HUES6 (cell line): ENCODE measurements around the gene ARAF.
A peak's percentile ranks its signal among the peaks of the same experiment; 100 is the strongest.

Source experiments
- H3K27ac ChIP-seq: 2 replicates; pipeline ENCODE4 v1.7.0; 2013; ENCODE audit warnings: low read depth, mild to moderate bottlenecking, low read length, inconsistent platforms
- H3K27me3 ChIP-seq: 2 replicates; pipeline ENCODE4 v1.6.1; 2013; ENCODE audit warnings: low read length; ENCODE audit not compliant: control insufficient read depth, insufficient read depth
- H3K36me3 ChIP-seq: 2 replicates; pipeline ENCODE4 v1.6.1; 2013; ENCODE audit warnings: low read length; ENCODE audit not compliant: control insufficient read depth, insufficient read depth
- H3K4me1 ChIP-seq: 2 replicates; pipeline ENCODE4 v1.6.1; 2013; ENCODE audit warnings: low read length; ENCODE audit not compliant: control insufficient read depth, insufficient read depth
- H3K4me3 ChIP-seq: 2 replicates; pipeline ENCODE4 v1.5.1; 2013; ENCODE audit warnings: low read depth, low read length
- H3K9ac ChIP-seq: one replicate; pipeline ENCODE4 v1.6.1; 2013; ENCODE audit warnings: mild to moderate bottlenecking, low read length
- H3K9me3 ChIP-seq: 2 replicates; pipeline ENCODE4 v1.6.1; 2013; ENCODE audit warnings: low read depth, low read length; ENCODE audit not compliant: control insufficient read depth, insufficient read depth

Gene ARAF

DNA sequence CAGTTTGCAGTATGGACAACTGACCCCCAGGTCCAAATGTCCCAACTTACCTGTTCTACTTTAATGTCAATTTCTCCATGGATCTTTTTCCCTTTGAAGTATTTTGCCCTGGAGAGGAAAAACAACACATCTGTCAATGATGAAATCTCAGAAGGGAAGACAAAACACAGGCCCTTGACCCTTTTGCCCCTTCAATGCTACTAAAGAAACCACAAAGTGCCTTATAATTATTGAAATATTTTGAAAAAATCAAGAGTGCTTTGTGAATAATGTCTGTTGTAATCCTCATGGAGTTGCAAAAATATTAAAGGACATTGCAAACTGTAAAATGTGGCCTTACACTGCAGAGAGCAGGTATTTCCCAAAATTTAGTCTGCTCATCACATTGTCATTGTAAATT, 46.1 kb downstream of the ARAF start:
- Histone ChIP-seq H3K36me3 (no peaks in the 10 kb centered on the region), H3K4me3 (no peak overlapping the region), H3K9me3 (peaks cover 10% of the 10 kb centered on the region; the same call in 1 of the 2 replicates), H3K27ac (no peak overlapping the region), H3K4me1 (peaks cover 14% of the 10 kb centered on the region), H3K27me3 (no peaks in the 10 kb centered on the region), H3K9ac (no peak overlapping the region)

DNA sequence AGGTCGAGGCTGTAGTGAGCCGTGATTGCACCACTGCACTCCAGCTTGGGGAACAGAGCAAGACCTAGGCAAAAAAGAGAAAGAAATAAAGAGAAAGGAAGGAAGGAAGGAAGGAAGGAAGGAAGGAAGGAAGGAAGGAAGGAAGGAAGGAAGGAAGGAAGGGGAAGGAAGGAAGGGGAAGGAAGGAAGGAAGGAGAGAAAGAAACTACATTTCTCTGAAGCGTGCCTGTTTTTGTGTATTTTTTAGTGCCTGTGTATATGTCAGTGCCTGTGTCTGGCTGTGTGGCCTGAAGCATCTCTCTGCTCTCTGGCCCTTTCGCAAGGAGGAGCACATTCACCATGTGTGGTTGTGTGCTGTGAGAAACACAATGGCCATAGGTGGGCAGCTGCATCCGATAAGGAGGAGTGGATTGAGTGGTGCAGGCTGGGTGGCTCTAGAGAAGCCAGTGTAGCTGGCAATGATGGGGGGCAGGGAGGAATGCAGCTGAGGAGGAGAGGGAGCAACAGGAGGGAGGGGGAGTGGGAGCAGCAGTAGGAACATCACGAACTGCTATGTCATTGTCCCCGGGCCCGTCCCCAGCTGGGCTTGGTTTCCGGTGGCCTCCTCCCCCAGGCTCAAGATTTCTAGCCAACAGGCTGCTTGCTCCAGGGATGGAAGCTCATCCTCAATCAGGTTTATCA, 47.3 kb downstream of the ARAF start:
- no peaks in the 10 kb centered on the region for H3K36me3 ChIP-seq
- H3K27me3 ChIP-seq = no peaks in the 10 kb centered on the region
- H3K4me3 ChIP-seq = no peak overlapping the region
- H3K9me3 ChIP-seq = peaks cover 18% of the 10 kb centered on the region; the same call in 1 of the 2 replicates
- H3K4me1 ChIP-seq = peaks cover 14% of the 10 kb centered on the region
- no peak overlapping the region for H3K27ac ChIP-seq
- peak overlapping the region; percentile 47 for H3K9ac ChIP-seq

DNA sequence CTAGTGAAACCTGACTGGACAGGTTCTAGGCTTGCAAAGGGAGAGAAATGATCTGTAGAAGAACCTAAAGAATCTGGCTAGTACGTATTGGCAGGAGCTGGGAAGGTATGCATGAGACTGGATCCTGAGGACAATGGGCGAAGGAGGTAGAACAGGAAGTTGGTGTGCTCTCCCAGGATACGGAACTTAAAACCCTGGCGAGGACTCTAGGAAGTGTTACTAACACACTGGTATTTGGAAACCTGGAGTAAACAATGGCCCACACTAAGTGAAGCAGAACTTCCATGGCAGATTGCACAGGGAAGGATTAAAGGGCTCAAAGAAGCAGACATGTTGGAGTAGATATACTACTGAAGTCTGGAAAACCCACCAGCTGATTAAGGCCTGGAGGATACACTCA, 49.5 kb downstream of the ARAF start:
- no peak overlapping the region for H3K4me3 ChIP-seq
- peaks cover 23% of the 10 kb centered on the region; the same call in 1 of the 2 replicates for H3K9me3 ChIP-seq
- peaks cover 14% of the 10 kb centered on the region for H3K4me1 ChIP-seq
- no peaks in the 10 kb centered on the region for H3K36me3 ChIP-seq
- H3K9ac ChIP-seq = no peak overlapping the region
- no peak overlapping the region for H3K27ac ChIP-seq
- no peaks in the 10 kb centered on the region for H3K27me3 ChIP-seq

DNA sequence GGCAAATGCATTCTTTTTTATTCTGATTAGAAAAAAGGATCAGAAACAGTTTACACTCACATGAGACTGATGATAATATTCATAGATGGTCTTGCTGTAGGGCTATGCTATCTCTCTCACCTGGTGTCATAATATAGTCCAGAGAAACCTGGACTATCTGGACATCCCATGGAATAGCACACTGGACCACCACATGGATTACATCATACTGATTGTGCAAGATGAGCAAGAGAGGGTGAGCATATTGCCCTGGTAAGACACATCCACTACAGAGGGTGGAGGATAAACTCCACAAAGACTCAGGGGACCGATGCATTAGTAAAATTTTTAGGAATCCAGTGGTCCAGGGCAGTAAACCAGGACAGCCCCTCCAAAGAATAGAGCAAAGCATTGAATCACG, 50.5 kb downstream of the ARAF start:
- Histone ChIP-seq H3K4me3 (no peak overlapping the region), H3K9me3 (peaks cover 23% of the 10 kb centered on the region; the same call in 1 of the 2 replicates), H3K36me3 (no peaks in the 10 kb centered on the region), H3K27me3 (no peaks in the 10 kb centered on the region), H3K27ac (no peak overlapping the region), H3K9ac (no peak overlapping the region), H3K4me1 (peaks cover 14% of the 10 kb centered on the region)

DNA sequence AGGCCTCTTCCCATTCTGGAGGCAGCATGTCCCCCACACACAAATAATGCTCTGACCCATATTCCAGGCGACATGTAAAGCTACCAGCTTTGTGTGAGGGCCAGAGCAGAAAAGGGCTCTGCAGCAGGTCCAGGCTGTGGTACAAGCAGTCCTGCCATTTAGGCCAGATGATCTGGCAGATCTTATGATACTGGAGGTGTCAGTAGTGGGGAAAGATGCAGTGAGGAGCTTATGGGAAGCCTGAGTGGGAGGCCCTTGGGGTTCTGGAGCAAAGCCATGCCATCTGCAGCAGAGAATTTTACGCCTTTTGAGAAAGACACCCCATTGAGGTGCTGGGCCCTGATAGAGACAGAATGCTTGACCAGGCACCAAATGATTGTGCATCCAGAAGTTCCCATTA, 50.9 kb downstream of the ARAF start:
- H3K27me3 ChIP-seq = no peaks in the 10 kb centered on the region
- H3K9me3 ChIP-seq = peaks cover 23% of the 10 kb centered on the region; the same call in 1 of the 2 replicates
- no peaks in the 10 kb centered on the region for H3K36me3 ChIP-seq
- no peak overlapping the region for H3K27ac ChIP-seq
- peaks cover 14% of the 10 kb centered on the region for H3K4me1 ChIP-seq
- no peak overlapping the region for H3K9ac ChIP-seq
- no peak overlapping the region for H3K4me3 ChIP-seq

DNA sequence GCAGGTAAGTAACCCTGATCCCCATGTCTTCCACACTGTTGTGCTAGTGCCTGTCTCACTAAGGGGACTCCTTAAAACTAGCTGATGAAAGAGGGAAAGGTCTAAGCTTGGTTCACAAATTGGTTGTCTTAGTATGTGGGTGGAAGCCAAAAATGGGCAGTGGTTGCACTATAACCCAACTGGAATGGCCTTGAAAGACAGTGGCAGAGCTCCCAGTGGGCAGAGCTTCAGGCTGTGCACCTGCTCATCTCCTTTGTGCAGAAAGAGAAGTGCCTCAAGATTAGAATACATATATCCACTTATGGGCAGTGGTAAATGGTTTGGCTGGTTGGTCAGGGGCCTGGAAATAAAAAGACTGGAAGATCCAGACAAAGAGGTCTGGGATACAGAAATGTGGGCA, 51.4 kb downstream of the ARAF start:
- no peaks in the 10 kb centered on the region for H3K36me3 ChIP-seq
- H3K27ac ChIP-seq = no peak overlapping the region
- no peak overlapping the region for H3K9ac ChIP-seq
- H3K4me3 ChIP-seq = no peak overlapping the region
- peaks cover 23% of the 10 kb centered on the region; the same call in 1 of the 2 replicates for H3K9me3 ChIP-seq
- no peaks in the 10 kb centered on the region; the same call in 1 of the 2 replicates for H3K27me3 ChIP-seq
- peaks cover 14% of the 10 kb centered on the region for H3K4me1 ChIP-seq

DNA sequence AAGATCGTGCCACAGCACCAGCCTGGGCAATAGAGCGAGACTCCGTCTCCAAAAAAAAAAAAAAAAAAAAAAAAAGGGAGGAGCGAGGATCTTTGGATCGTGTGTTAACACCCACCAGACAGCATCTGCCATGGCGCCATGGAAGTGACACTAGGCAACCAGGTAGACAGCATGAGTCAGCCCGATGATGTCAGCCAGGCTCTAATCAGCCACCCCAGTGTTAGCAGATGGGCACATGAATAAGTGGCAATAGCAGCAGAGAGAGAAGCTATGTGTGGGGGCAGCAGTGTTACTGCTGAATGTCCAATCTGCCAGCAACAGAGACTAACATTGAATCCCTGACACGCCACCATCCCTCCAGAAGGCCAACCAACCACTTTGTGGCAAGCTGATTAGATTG, 52.1 kb downstream of the ARAF start:
- Histone ChIP-seq H3K4me3 (no peak overlapping the region), H3K9me3 (peaks cover 23% of the 10 kb centered on the region; the same call in 1 of the 2 replicates), H3K27ac (no peak overlapping the region), H3K27me3 (peaks cover 4% of the 10 kb centered on the region; the same call in 1 of the 2 replicates), H3K9ac (no peak overlapping the region), H3K4me1 (peaks cover 12% of the 10 kb centered on the region), H3K36me3 (no peaks in the 10 kb centered on the region)

DNA sequence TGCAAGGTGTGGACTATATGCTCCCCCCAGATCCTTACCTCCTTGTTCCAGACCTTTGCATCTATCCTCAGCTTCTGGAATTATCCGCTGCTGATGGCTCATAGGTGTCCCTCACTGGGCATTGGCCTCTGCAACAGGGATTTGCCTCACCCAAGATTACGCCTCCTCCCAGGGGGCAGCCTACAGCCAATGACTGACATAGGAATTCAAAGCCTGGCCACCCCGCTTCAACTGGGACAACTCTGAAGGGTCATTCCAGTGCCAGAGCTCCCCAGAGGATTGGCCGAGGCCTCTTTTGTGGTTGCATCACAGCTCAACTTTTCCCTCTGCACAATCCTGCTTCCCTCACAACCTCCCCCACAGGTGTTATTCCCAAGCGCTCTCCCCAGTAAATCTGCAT, 53.6 kb downstream of the ARAF start:
- Histone ChIP-seq H3K27me3 (peaks cover 16% of the 10 kb centered on the region), H3K4me3 (no peak overlapping the region), H3K27ac (no peak overlapping the region), H3K9ac (no peak overlapping the region), H3K4me1 (no peaks in the 10 kb centered on the region), H3K9me3 (peaks cover 17% of the 10 kb centered on the region; the same call in 1 of the 2 replicates), H3K36me3 (no peaks in the 10 kb centered on the region)

DNA sequence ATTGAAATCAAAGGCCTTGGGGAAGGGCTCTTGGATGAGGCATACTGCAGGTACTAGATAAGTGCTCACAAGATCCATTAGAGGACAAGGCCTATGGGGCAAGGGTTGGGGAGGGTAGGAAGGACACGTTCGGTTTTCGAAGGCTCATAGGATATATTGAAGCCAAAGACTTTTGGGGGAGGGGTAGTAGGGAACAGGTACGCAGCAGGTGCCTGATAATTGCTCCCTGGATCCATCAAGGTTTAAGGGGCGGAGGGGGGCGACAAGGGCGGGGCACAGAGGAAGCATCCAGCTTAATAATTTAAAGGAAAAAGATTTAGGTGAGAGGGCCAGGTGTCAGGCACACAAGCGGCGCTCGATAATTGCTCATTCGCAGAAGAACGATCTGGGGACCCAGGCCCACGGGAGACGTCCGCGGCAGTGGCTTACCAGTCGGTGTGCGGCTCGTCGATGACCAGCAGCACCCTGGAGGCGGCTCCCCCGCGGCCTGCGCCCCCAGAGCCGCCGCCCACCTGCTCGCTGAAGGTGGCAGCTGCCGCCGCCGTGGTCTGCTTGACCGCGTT, 58.0 kb downstream of the ARAF start:
- Histone ChIP-seq H3K27me3 (peaks cover 45% of the 10 kb centered on the region), H3K36me3 (no peaks in the 10 kb centered on the region), H3K27ac (no peak overlapping the region), H3K9me3 (peaks cover 1% of the 10 kb centered on the region; the same call in 1 of the 2 replicates), H3K4me3 (peak overlapping the region; percentile 61), H3K4me1 (peaks cover 2% of the 10 kb centered on the region; the same call in 1 of the 2 replicates), H3K9ac (no peak overlapping the region)

DNA sequence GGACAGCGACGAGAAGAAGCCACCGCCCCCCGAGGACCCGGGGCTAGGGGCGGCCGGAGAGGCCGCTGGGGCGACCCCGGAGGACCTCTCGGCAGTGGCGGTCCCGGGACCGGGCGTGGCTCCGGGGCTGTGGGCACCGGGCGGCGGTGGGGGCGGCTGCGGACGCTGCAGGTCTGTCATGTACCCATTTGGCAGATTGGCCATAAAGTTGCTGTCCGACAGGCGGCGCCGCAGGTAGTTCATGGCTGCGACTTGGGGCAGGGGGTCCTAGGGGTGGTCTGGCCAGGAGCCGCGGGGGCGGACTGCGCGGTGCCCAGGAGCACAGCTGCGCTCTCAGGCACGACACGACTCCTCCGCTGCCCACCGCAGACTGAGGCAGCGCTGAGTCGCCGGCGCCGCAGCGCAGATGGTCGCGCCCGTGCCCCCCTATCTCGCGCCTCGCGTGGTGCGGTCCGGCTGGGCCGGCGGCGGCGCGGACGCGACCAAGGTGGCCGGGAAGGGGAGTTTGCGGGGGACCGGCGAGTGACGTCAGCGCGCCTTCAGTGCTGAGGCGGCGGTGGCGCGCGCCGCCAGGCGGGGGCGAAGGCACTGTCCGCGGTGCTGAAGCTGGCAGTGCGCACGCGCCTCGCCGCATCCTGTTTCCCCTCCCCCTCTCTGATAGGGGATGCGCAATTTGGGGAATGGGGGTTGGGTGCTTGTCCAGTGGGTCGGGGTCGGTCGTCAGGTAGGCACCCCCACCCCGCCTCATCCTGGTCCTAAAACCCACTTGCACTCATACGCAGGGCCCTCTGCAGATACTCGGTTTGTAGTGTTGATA, 58.7 kb downstream of the ARAF start, which contains the start of gene SYN1:
Gene SYN1 (minus strand): TSS at position 372 of the 817 bp plus-strand sequence. CDS start 129 bp downstream, at position 243.
- peaks cover 48% of the 10 kb centered on the region for H3K27me3 ChIP-seq
- no peaks in the 10 kb centered on the region; the same call in 1 of the 2 replicates for H3K9me3 ChIP-seq
- H3K4me3 ChIP-seq = peak within 1 kb of the TSS; percentile 61
- no peak within 1 kb of the TSS for H3K27ac ChIP-seq
- no peak within 1 kb of the TSS for H3K9ac ChIP-seq
- H3K36me3 ChIP-seq = no peaks in the 10 kb centered on the region
- H3K4me1 ChIP-seq = peaks cover 5% of the 10 kb centered on the region; the same call in 1 of the 2 replicates
